HL-60 (cell line): ENCODE results near the gene AHCY.

Experiments used
- CTCF ChIP-seq: IDR thresholded peaks from one replicate; pipeline ENCODE4 v1.5.1; 2011; ENCODE audit warnings: low read length, control low read depth, inconsistent platforms; ENCODE audit not compliant: insufficient read depth
- GABPA ChIP-seq: IDR thresholded peaks from 2 replicates; pipeline ENCODE4 v1.6.1; 2012; ENCODE audit warnings: low read depth
- POLR2AphosphoS5 ChIP-seq: IDR thresholded peaks from 2 replicates; pipeline ENCODE4 v1.6.1; 2012; ENCODE audit warnings: low read depth
- REST ChIP-seq: IDR thresholded peaks from 2 replicates; pipeline ENCODE4 v1.6.1; 2012; ENCODE audit warnings: low read depth; ENCODE audit not compliant: insufficient replicate concordance
- SPI1 ChIP-seq: IDR thresholded peaks from 2 replicates; pipeline ENCODE4 v1.6.1; 2012; ENCODE audit warnings: low read depth, mild to moderate bottlenecking, borderline replicate concordance

- TF ChIP-seq CTCF: no peak
- TF ChIP-seq POLR2AphosphoS5: no peak
- TF ChIP-seq REST: no peak
- no peak for TF ChIP-seq GABPA
- no peak for TF ChIP-seq SPI1
Observed at GRCh38 chr20:34344238-34344637, 41.1 kb upstream of the AHCY start.
